ENCODE measurements around the gene DOCK4. TPM values are rescaled to one million over a fixed set of nuclear protein-coding genes. Genes with fewer than 3 reads are reported as not detected.

Gene DOCK4
- total RNA-seq, 1 donor from 2014 or later = 0.73 TPM

DNA sequence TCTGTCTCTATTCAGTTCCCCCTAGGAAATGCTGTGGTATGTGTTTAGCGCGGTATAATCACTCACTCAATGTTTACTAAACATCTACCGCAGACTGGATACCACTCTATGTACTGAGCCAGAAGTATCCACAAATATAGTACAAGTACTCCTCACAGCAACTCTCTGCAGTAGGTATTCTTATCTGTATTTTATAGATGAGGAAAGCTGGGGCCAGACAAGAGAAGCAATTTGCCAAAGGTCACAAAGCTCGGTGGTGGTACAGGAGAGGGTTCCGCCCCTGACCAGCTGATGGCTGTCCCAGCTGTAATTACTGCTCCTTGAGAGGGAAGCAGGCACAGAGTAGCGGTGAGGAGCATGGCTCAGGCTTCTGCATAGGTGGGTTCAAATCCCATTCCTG, 184.1 kb downstream of the DOCK4 start:
- H3K27ac Mint-ChIP-seq = no peak overlapping the region
- no peaks in the 10 kb centered on the region for H3K36me3 Mint-ChIP-seq (ENCODE audit: low read depth)
- ATAC-seq (ENCODE audit: low read depth) (no peak), DNase-seq (no peak)
- ChIA-PET POLR2A (no interaction called here), CTCF (no interaction called here)
- H3K4me1 Mint-ChIP-seq = no peaks in the 10 kb centered on the region
- H3K9me3 Mint-ChIP-seq = no peaks in the 10 kb centered on the region
- TF ChIP-seq CTCF (IDR thresholded peaks at IDR 0.05) = no peak
- no peak overlapping the region for H3K4me3 Mint-ChIP-seq
- peaks cover 6% of the 10 kb centered on the region for H3K27me3 Mint-ChIP-seq
- intact Hi-C loops (cut with micrococcal nuclease) = no loop called here

DNA sequence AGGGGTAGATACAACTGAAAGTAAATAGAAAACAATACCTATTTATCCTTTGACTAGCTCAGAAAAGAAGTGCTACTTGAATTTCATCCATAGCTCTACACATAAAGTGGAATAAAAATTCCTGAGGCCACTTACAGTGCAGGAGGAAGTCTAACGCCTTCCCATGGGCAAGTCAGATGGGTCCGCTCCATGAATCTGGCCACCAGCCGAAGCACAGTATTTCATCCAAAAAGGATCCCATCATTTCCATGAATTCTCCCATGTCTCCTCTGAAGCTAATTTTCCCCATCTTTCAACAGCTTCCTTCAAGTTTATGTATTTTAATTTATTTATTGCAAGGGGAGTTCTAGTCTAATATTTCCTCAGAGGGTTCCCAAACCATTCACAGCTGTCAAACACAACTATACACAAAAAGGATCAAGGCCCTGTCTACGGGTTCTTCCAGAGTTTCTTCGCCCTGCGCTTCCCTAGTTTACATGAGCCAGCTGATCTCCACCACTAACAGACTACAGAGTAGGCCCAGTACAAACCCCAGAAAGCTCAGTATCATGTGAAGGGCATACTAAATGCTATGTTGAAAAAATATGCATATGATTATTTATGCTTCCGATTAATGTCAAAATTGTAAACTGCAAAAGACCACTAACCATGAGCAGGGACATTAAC, 184.7 kb downstream of the DOCK4 start:
- intact Hi-C loops (cut with micrococcal nuclease) = no loop called here
- Mint-ChIP-seq H3K27me3 (peaks cover 6% of the 10 kb centered on the region), H3K27ac (no peak overlapping the region), H3K36me3 (ENCODE audit: low read depth) (no peaks in the 10 kb centered on the region), H3K4me1 (no peaks in the 10 kb centered on the region), H3K9me3 (no peaks in the 10 kb centered on the region), H3K4me3 (no peak overlapping the region)
- ChIA-PET CTCF (no interaction called here), POLR2A (no interaction called here)
- ATAC-seq (ENCODE audit: low read depth) (no peak), DNase-seq (no peak)
- TF ChIP-seq CTCF (IDR thresholded peaks at IDR 0.05) = no peak

DNA sequence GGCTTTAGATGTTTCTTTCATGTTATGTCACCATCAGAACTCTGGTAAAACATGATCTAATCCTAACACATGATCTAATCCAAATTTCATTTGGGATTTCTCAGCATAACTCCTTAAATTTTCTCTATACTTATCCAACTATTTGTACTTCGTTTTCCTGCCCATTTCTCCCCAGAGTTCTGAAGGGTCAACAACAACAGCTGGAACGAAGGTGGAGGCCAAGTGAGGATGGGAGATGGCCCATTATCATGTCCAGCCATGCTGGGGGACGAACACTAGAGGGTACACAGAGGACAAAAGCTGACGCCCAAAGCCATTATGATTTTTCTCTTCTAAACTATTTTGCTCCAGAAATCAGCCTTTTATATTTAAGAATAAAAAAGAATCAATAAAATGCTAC, 185.4 kb downstream of the DOCK4 start:
- ATAC-seq (ENCODE audit: low read depth) = no peak
- Mint-ChIP-seq H3K4me3 (no peak overlapping the region), H3K27ac (no peak overlapping the region), H3K9me3 (no peaks in the 10 kb centered on the region), H3K4me1 (no peaks in the 10 kb centered on the region), H3K27me3 (peaks cover 5% of the 10 kb centered on the region), H3K36me3 (ENCODE audit: low read depth) (no peaks in the 10 kb centered on the region)
- CTCF ChIA-PET = no interaction called here
- intact Hi-C loops (cut with micrococcal nuclease) = no loop called here
- TF ChIP-seq CTCF (IDR thresholded peaks at IDR 0.05) = no peak
- POLR2A ChIA-PET = no interaction called here
- DNase-seq = no peak

DNA sequence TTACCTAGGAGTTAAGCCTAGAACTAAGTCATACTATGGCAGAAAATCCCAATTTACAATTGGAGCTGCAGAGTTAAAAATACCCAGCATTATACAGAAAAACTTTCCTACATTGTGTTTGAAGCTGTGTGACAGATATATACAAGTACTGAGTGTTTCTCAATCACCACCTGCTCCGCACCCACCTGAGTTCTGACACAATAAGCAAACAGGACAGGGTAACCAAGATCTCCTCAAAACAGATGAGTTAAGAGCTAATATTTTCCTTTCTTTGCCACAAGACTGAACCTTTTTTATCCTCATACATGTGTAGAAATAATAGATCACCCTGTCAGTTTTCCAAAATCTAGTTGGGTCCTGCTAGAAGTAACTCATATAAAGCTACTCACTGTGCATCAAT, 186.3 kb downstream of the DOCK4 start:
- Mint-ChIP-seq H3K4me1 (no peaks in the 10 kb centered on the region), H3K27me3 (peaks cover 1% of the 10 kb centered on the region), H3K36me3 (ENCODE audit: low read depth) (no peaks in the 10 kb centered on the region), H3K9me3 (no peaks in the 10 kb centered on the region), H3K4me3 (no peak overlapping the region), H3K27ac (no peak overlapping the region)
- no peak for TF ChIP-seq CTCF (IDR thresholded peaks at IDR 0.05)
- ChIA-PET CTCF (no interaction called here), POLR2A (no interaction called here)
- intact Hi-C loops (cut with micrococcal nuclease) = no loop called here
- ATAC-seq (ENCODE audit: low read depth) (no peak), DNase-seq (no peak)

GRCh38 chr7:112018305-112019030, 187.7 kb downstream of the DOCK4 start:
- no peak overlapping the region for H3K27ac Mint-ChIP-seq
- TF ChIP-seq CTCF (IDR thresholded peaks at IDR 0.05) = no peak
- no peaks in the 10 kb centered on the region for H3K36me3 Mint-ChIP-seq (ENCODE audit: low read depth)
- no peak overlapping the region for H3K4me3 Mint-ChIP-seq
- DNase-seq = no peak
- H3K9me3 Mint-ChIP-seq = no peaks in the 10 kb centered on the region
- peaks cover 1% of the 10 kb centered on the region for H3K27me3 Mint-ChIP-seq
- no peak for ATAC-seq (ENCODE audit: low read depth)
- ChIA-PET POLR2A (no interaction called here), CTCF (no interaction called here)
- intact Hi-C loops (cut with micrococcal nuclease) = no loop called here
- H3K4me1 Mint-ChIP-seq = no peaks in the 10 kb centered on the region
